ENCODE results near the gene WDR93. TPM values are rescaled to one million over a fixed set of nuclear protein-coding genes. Genes with fewer than 3 reads are reported as not detected.

The WDR93 gene
- total RNA-seq, 1 experiment from 2014 or later = not detected

- TF ChIP-seq ZSCAN18 (CRISPR knock-in tag; IDR thresholded peaks at IDR 0.05) (no peak), ZBTB43 (CRISPR knock-in tag; IDR thresholded peaks at IDR 0.05) (peak; percentile 82; the same call in 1 of the 2 replicates), USF1 (CRISPR knock-in tag; IDR thresholded peaks at IDR 0.05) (peak; percentile 49), ZNF219 (CRISPR knock-in tag; IDR thresholded peaks at IDR 0.05; ENCODE audit: borderline replicate concordance) (no peak), FOXK1 (CRISPR knock-in tag; IDR thresholded peaks at IDR 0.05) (peak; percentile 93), ZNF532 (CRISPR knock-in tag; IDR thresholded peaks at IDR 0.05; ENCODE audit: borderline replicate concordance) (no peak), FOXJ3 (CRISPR knock-in tag; IDR thresholded peaks at IDR 0.05; ENCODE audit: borderline replicate concordance) (no peak), CTCF (IDR thresholded peaks at IDR 0.05) (no peak), MXD4 (CRISPR knock-in tag; IDR thresholded peaks at IDR 0.05; ENCODE audit: borderline replicate concordance) (no peak), IRF1 (CRISPR knock-in tag; IDR thresholded peaks at IDR 0.05) (peak; percentile 94), ZNF671 (CRISPR knock-in tag; IDR thresholded peaks at IDR 0.05) (no peak), SOX15 (CRISPR knock-in tag; IDR thresholded peaks at IDR 0.05) (no peak), ARID4B (CRISPR knock-in tag; IDR thresholded peaks at IDR 0.05; ENCODE audit: borderline replicate concordance) (peak; percentile 84), NFE2L1 (CRISPR knock-in tag; IDR thresholded peaks at IDR 0.05) (peak; percentile 98), TEAD4 (CRISPR knock-in tag; IDR thresholded peaks at IDR 0.05) (no peak), ZNF512 (CRISPR knock-in tag; IDR thresholded peaks at IDR 0.05; ENCODE audit: borderline replicate concordance) (no peak), ERG (CRISPR knock-in tag; IDR thresholded peaks at IDR 0.05) (no peak), ATF3 (CRISPR knock-in tag; conservative IDR thresholded peaks at IDR 0.05) (no peak), NR2C2 (CRISPR knock-in tag; IDR thresholded peaks at IDR 0.05) (no peak; the same call in 1 of the 2 replicates)
Measured at GRCh38 chr15:89776274-89777072, 85.9 kb downstream of the WDR93 start, which contains the start of gene MESP2 (continued).

Measured in WTC11 (cell line).